ENCODE results near the gene HLA-DPA1.

The HLA-DPA1 gene

DNA sequence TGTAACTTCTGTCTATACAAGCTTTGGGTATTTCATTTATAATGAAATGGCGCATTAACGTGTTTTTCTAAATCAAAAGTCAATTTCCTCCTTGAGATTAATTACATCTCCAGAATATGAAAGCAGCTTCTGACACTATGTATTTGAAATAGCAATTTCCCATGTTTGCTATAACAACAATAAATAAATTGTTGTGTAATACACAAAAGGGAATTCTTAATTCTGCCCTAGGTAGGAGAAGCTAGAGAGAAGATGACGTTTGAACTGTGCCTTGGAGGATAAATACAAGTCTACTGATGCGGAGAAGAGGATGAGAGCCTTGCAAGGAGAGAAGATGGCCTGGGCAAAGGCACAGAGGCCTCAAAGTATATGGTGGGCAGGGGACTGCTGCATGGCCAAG lies 56.4 kb downstream of the HLA-DPA1 start:
- DNase-seq (ENCODE audit: low read depth): no peak

DNA sequence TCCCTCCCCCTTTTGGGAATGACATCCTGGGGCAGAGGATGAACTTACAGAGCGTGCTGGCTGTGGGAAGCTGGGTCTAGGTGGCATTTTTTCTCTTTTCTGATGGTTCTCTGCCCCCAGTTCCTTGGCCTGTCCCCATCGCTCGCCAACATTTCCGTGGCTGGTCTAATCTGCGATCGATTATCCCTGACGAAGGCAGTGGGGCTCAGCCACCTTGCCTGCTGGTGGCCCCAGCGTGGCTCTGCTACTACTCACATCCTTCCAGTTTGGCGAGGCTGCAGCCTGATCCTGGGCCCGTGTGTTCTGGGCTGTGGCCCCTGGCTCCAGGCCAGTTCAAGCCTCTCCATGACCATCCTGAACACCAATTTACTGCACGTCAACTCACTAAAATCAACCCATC lies 57.7 kb downstream of the HLA-DPA1 start:
- no peak for DNase-seq (ENCODE audit: low read depth)

DNA sequence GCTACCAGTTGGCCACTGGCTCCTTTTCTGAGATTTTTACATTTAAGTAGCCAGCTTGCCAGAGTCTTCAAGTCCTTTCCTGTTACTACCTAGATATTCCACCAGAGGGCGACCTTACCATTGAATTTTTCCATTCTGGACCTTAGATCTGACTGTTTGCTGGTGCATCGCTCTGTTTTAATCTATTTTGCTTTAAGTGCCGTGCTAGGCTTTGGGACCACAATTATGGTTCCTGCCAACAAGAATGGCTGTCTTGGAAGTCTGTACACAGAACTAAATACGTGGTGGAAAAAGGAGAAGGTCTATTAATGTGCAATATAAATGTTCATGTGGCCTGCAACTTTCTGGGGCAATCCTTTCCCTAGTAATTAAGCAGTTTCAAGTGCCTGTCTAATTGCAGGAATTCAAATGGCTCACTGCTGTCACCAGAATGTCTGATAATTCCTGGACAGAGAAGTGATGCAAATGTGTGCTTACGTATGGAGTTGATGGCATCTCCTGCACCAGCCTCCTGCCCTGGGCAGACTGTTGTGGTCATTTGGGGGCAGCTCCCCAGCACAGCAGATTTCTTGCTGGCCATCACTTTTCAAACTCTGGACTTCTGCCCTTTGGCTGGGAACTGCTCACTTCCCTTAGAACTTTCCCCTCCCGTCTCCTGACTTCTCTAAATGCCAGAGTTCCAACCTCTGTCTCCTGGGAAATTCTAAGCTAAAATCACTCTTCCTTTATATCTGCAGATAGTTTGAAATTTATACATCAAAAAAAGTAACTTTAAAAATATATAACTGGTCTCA lies 58.4 kb downstream of the HLA-DPA1 start:
- peak; percentile 34 for DNase-seq (ENCODE audit: low read depth)

Measured in GM04503 (cell line).